PFSK-1 (cell line): ENCODE data around the gene AGPAT4.

Source experiments
- POLR2AphosphoS5 ChIP-seq: IDR thresholded peaks from 2 replicates; pipeline ENCODE4 v1.6.1; 2012; ENCODE audit warnings: low read depth, mild to moderate bottlenecking, control low read depth, low read length, moderate library complexity
- TAF1 ChIP-seq: IDR thresholded peaks from 2 replicates; pipeline ENCODE4 v1.6.1; 2012; ENCODE audit warnings: low read length, control low read depth, borderline replicate concordance; ENCODE audit not compliant: insufficient read depth
- TF ChIP-seq, protein P1 (sequence below), 2 experiments: IDR thresholded peaks; 2 replicates each; pipeline versions ENCODE4 v1.6.1 to v1.8.0; 2011 to 2012; ENCODE audit warnings: low read depth in 2 of 2, low read length in 2 of 2, control low read depth in 1 of 2, inconsistent platforms in 1 of 2, mild to moderate bottlenecking in 1 of 2, moderate library complexity in 1 of 2; ENCODE audit not compliant: insufficient read depth in 1 of 2

DNA sequence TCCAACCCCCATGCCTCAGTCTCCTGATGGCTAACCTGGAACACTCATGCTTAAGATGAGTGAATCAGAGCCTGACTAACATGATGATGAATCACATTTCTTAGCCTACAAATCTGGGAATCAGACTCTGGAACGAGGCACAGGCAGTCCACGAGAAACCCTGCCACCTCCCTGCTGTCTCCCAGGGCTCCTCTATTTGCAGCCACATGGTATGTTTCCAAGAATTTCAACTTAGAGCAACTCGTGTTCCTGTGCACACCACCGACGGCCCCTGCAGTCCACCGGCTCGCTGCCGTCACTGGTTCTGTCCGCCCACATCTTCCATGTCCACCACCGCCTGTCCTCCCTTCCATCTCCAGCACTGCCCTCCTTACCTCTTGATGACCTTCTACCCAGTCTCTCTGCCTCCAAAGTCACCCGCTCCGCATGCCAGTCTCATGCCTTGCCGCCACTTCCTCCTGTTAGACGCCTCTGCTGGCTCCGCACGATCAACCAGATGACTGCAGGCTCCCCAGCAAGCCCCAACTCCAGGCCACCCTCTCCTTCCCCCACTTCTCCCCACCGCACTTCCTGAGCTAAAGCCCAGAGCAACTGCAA is 87.6 kb downstream of the AGPAT4 start:
- TF ChIP-seq POLR2AphosphoS5 (no peak), TAF1 (no peak)
- TF ChIP-seq, protein P1, sequence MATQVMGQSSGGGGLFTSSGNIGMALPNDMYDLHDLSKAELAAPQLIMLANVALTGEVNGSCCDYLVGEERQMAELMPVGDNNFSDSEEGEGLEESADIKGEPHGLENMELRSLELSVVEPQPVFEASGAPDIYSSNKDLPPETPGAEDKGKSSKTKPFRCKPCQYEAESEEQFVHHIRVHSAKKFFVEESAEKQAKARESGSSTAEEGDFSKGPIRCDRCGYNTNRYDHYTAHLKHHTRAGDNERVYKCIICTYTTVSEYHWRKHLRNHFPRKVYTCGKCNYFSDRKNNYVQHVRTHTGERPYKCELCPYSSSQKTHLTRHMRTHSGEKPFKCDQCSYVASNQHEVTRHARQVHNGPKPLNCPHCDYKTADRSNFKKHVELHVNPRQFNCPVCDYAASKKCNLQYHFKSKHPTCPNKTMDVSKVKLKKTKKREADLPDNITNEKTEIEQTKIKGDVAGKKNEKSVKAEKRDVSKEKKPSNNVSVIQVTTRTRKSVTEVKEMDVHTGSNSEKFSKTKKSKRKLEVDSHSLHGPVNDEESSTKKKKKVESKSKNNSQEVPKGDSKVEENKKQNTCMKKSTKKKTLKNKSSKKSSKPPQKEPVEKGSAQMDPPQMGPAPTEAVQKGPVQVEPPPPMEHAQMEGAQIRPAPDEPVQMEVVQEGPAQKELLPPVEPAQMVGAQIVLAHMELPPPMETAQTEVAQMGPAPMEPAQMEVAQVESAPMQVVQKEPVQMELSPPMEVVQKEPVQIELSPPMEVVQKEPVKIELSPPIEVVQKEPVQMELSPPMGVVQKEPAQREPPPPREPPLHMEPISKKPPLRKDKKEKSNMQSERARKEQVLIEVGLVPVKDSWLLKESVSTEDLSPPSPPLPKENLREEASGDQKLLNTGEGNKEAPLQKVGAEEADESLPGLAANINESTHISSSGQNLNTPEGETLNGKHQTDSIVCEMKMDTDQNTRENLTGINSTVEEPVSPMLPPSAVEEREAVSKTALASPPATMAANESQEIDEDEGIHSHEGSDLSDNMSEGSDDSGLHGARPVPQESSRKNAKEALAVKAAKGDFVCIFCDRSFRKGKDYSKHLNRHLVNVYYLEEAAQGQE (IDR thresholded peaks at IDR 0.05; ENCODE audit: insufficient read depth in 1 of 2, low read depth in 2 of 2, low read length in 2 of 2): no peak
